HEK293T (cell line): ENCODE results near the gene GPBP1.

ENCODE experiments used
- BHLHE40 ChIP-seq: fragments of 450-650 bp; IDR thresholded peaks from 2 replicates; pipeline ENCODE4 v1.6.1; 2016; ENCODE audit warnings: mild to moderate bottlenecking, moderate library complexity, borderline replicate concordance
- CTBP1 ChIP-seq: fragments of 450-650 bp; IDR thresholded peaks from 2 replicates; pipeline ENCODE4 v1.6.1; 2016; ENCODE audit warnings: borderline replicate concordance
- ELF4 ChIP-seq: fragments of 450-650 bp; IDR thresholded peaks from 2 replicates; pipeline ENCODE4 v1.6.1; 2017; ENCODE audit warnings: antibody characterized with exemption
- FOXK2 ChIP-seq: fragments of 450-650 bp; IDR thresholded peaks from 2 replicates; pipeline ENCODE4 v1.6.1; 2016; ENCODE audit warnings: mild to moderate bottlenecking
- FOXM1 ChIP-seq: fragments of 450-650 bp; IDR thresholded peaks from 2 replicates; pipeline ENCODE4 v1.6.1; 2017; ENCODE audit warnings: mild to moderate bottlenecking, borderline replicate concordance
- L3MBTL2 ChIP-seq: fragments of 450-650 bp; conservative IDR thresholded peaks from 2 replicates; pipeline ENCODE4 v1.6.1; 2016; ENCODE audit warnings: mild to moderate bottlenecking
- SUZ12 ChIP-seq: fragments of 450-650 bp; IDR thresholded peaks from 2 replicates; pipeline ENCODE4 v1.6.1; 2016; ENCODE audit warnings: mild to moderate bottlenecking
- ZNF384 ChIP-seq: fragments of 450-650 bp; IDR thresholded peaks from 2 replicates; pipeline ENCODE4 v1.6.1; 2016

GRCh38 chr5:57133574-57133973, 40.3 kb upstream of the GPBP1 start:
- no peak for TF ChIP-seq FOXM1
- no peak for TF ChIP-seq ELF4
- TF ChIP-seq FOXK2 = no peak
- TF ChIP-seq BHLHE40 = no peak
- TF ChIP-seq ZNF384 = no peak
- no peak for TF ChIP-seq CTBP1
- TF ChIP-seq SUZ12 = no peak
- TF ChIP-seq L3MBTL2 = no peak
